ENCODE data around the gene SARS1. TPM values are rescaled to one million over a fixed set of nuclear protein-coding genes. Genes with fewer than 3 reads are reported as not detected.

The SARS1 gene
- total RNA-seq, 4 donors from 2014 or later: 83.2 to 158 (median 102) TPM

GRCh38 chr1:109190189-109190588 is 23.5 kb upstream of the SARS1 start:
- DNase-seq: no peak
- H3K9me3 ChIP-seq: no peaks in the 10 kb centered on the region
- peaks cover 0 to 11% (median 0%) of the 10 kb centered on the region in 4 donors for H3K4me1 ChIP-seq
- no peak for TF ChIP-seq CTCF (IDR thresholded peaks at IDR 0.05)
- TF ChIP-seq POLR2A (IDR thresholded peaks at IDR 0.05): no peak
- H3K4me3 ChIP-seq: no peak overlapping the region
- H3K36me3 ChIP-seq: peaks cover 0 to 21% (median 0%) of the 10 kb centered on the region in 3 donors
- no peaks in the 10 kb centered on the region for H3K27me3 ChIP-seq
- no peak overlapping the region for H3K27ac ChIP-seq

GRCh38 chr1:109191377-109191776 is 22.3 kb upstream of the SARS1 start:
- no peaks in the 10 kb centered on the region for H3K9me3 ChIP-seq
- H3K4me1 ChIP-seq: peaks cover 0 to 8% (median 0%) of the 10 kb centered on the region in 4 donors
- H3K27ac ChIP-seq: no peak overlapping the region
- H3K27me3 ChIP-seq: no peaks in the 10 kb centered on the region
- TF ChIP-seq CTCF (IDR thresholded peaks at IDR 0.05) (no peak), POLR2A (IDR thresholded peaks at IDR 0.05) (no peak)
- H3K36me3 ChIP-seq: peaks cover 0 to 21% (median 0%) of the 10 kb centered on the region in 3 donors
- no peak for DNase-seq
- no peak overlapping the region for H3K4me3 ChIP-seq

- TF ChIP-seq POLR2A (IDR thresholded peaks at IDR 0.05): no peak
- TF ChIP-seq CTCF (IDR thresholded peaks at IDR 0.05): no peak
- Histone ChIP-seq H3K27me3 (no peaks in the 10 kb centered on the region), H3K4me3 (no peak overlapping the region), H3K27ac (no peak overlapping the region), H3K36me3 (peaks cover 0 to 21% (median 0%) of the 10 kb centered on the region in 3 donors), H3K9me3 (no peaks in the 10 kb centered on the region), H3K4me1 (peaks cover 0 to 3% (median 0%) of the 10 kb centered on the region in 4 donors)
- no peak for DNase-seq
These were observed 21.8 kb upstream of the SARS1 start for GRCh38 chr1:109191891-109192290.

- no peaks in the 10 kb centered on the region for H3K27me3 ChIP-seq
- DNase-seq: peak in 1 of 3 donors; percentile 34
- TF ChIP-seq CTCF (IDR thresholded peaks at IDR 0.05) (no peak), POLR2A (IDR thresholded peaks at IDR 0.05) (no peak)
- H3K4me1 ChIP-seq: no peaks in the 10 kb centered on the region
- H3K27ac ChIP-seq: no peak overlapping the region
- H3K9me3 ChIP-seq: no peaks in the 10 kb centered on the region
- peaks cover 0 to 21% (median 0%) of the 10 kb centered on the region in 3 donors for H3K36me3 ChIP-seq
- H3K4me3 ChIP-seq: no peak overlapping the region
These were observed 21.3 kb upstream of the SARS1 start for GRCh38 chr1:109192433-109192832.

- peak; percentile 47 to 81 (median 68) for DNase-seq
These were observed 19.8 kb upstream of the SARS1 start for GRCh38 chr1:109193653-109194590.

More at GRCh38 chr1:109193653-109194590, 19.8 kb upstream of the SARS1 start:
- Histone ChIP-seq H3K36me3 (peaks cover 0 to 16% (median 0%) of the 10 kb centered on the region in 3 donors), H3K27me3 (no peaks in the 10 kb centered on the region), H3K4me1 (no peaks in the 10 kb centered on the region), H3K4me3 (no peak overlapping the region), H3K27ac (no peak overlapping the region), H3K9me3 (no peaks in the 10 kb centered on the region)
- TF ChIP-seq CTCF (IDR thresholded peaks at IDR 0.05) (peak in 5 of 6 experiments; percentile 36 to 84 (median 77)), POLR2A (IDR thresholded peaks at IDR 0.05) (no peak)

All from Peyer's patch (tissue), 4 donors.